HG03045 (cell line): Measurements from ENCODE around the gene NUTM2E.
A peak's percentile ranks its signal among the peaks of the same experiment; 100 is the strongest.
"Not testable (repeated sequence)": the region's sequence is repeated elsewhere in the genome, so short reads cannot be mapped to it uniquely, and the experiment has no call there.

Experiments used
- ATAC-seq: cut with Tn5 transposase; IDR thresholded peaks from one replicate; pipeline ENCODE4 v1.9.1; 2021; ENCODE audit warnings: mild to moderate bottlenecking, moderate library complexity; ENCODE audit not compliant: unreplicated experiment

The NUTM2E gene

GRCh38 chr10:79826496-79827215, at the start of gene NUTM2E:
Gene NUTM2E, plus strand, starts transcription at chr10:79826739. Its CDS starts 15,002 bp downstream, at chr10:79841741.
- peak; percentile 96 for ATAC-seq

GRCh38 chr10:79777997-79778396, 48.5 kb upstream of the NUTM2E start:
- ATAC-seq = not testable (repeated sequence)

GRCh38 chr10:79779310-79779938, 47.1 kb upstream of the NUTM2E start:
- ATAC-seq = peak; percentile 91

- ATAC-seq = not testable (repeated sequence)
Observed at GRCh38 chr10:79779992-79780391, 46.5 kb upstream of the NUTM2E start.

- ATAC-seq = not testable (repeated sequence)
Observed at GRCh38 chr10:79781584-79781983, 45.0 kb upstream of the NUTM2E start.

- not testable (repeated sequence) for ATAC-seq
Observed at GRCh38 chr10:79787455-79787952, 39.0 kb upstream of the NUTM2E start.

GRCh38 chr10:79789351-79789750, 37.2 kb upstream of the NUTM2E start:
- not testable (repeated sequence) for ATAC-seq

- not testable (repeated sequence) for ATAC-seq
Observed at GRCh38 chr10:79791906-79792517, 34.5 kb upstream of the NUTM2E start.

- peak; percentile 75 for ATAC-seq
Observed at GRCh38 chr10:79799337-79799736, 27.2 kb upstream of the NUTM2E start.

- ATAC-seq = not testable (repeated sequence)
Observed at GRCh38 chr10:79805857-79806256, 20.7 kb upstream of the NUTM2E start.

- ATAC-seq = not testable (repeated sequence)
Observed at GRCh38 chr10:79811895-79812294, 14.6 kb upstream of the NUTM2E start.

- not testable (repeated sequence) for ATAC-seq
Observed at GRCh38 chr10:79816290-79816689, 10.2 kb upstream of the NUTM2E start.

- ATAC-seq = not testable (repeated sequence)
Observed at GRCh38 chr10:79823387-79823786, 3.2 kb upstream of the NUTM2E start.

- ATAC-seq = peak; percentile 17
Observed at GRCh38 chr10:79825587-79826011, 940 bp upstream of the NUTM2E start.

- ATAC-seq = not testable (repeated sequence)
Observed at GRCh38 chr10:79826131-79826495, 426 bp upstream of the NUTM2E start.

- ATAC-seq = not testable (repeated sequence)
Observed at GRCh38 chr10:79833833-79834232, 7.3 kb downstream of the NUTM2E start.

- not testable (repeated sequence) for ATAC-seq
Observed at GRCh38 chr10:79835891-79836290, 9.4 kb downstream of the NUTM2E start.

GRCh38 chr10:79836891-79837290, 10.4 kb downstream of the NUTM2E start:
- ATAC-seq = not testable (repeated sequence)

- not testable (repeated sequence) for ATAC-seq
Observed at GRCh38 chr10:79838441-79838840, 11.9 kb downstream of the NUTM2E start.

GRCh38 chr10:79853191-79853854, 26.8 kb downstream of the NUTM2E start:
- not testable (repeated sequence) for ATAC-seq

- ATAC-seq = not testable (repeated sequence)
Observed at GRCh38 chr10:79862269-79862668, 35.7 kb downstream of the NUTM2E start.
